ENCODE measurements around the gene NRSN2.

DNA sequence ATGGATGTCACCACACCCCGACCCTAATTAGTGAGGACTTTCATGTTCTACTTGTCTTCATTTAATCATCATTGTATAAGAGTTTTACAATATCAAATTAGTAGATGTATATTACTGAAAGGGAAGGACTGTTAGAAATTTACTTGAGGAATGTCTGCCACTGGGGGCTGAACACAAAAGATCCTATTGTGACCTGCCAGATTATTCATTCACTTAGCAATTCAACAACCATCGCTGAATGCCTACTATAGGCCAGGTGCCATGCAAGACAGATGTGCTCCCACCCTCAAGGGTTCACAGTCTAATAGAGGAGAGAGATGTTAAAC is 53.2 kb downstream of the NRSN2 start:
- TF ChIP-seq TARDBP (IDR thresholded peaks at IDR 0.05), result no peak
- no peak for TF ChIP-seq L3MBTL2 (conservative IDR thresholded peaks at IDR 0.05)
- no peak for TF ChIP-seq SP1 (IDR thresholded peaks at IDR 0.05)
- no peak for TF ChIP-seq ZNF384 (IDR thresholded peaks at IDR 0.05)
- TF ChIP-seq LEF1 (IDR thresholded peaks at IDR 0.05; ENCODE audit: borderline replicate concordance), result no peak
- TF ChIP-seq ARNT (IDR thresholded peaks at IDR 0.05), result no peak
- no peak for TF ChIP-seq FOXK2 (IDR thresholded peaks at IDR 0.05)
- TF ChIP-seq NFRKB (IDR thresholded peaks at IDR 0.05), result no peak
- TF ChIP-seq FOXM1 (IDR thresholded peaks at IDR 0.05; ENCODE audit: borderline replicate concordance), result no peak
- TF ChIP-seq SUZ12 (IDR thresholded peaks at IDR 0.05), result no peak
- no peak for TF ChIP-seq ELF4 (IDR thresholded peaks at IDR 0.05)
- TF ChIP-seq, protein P1, sequence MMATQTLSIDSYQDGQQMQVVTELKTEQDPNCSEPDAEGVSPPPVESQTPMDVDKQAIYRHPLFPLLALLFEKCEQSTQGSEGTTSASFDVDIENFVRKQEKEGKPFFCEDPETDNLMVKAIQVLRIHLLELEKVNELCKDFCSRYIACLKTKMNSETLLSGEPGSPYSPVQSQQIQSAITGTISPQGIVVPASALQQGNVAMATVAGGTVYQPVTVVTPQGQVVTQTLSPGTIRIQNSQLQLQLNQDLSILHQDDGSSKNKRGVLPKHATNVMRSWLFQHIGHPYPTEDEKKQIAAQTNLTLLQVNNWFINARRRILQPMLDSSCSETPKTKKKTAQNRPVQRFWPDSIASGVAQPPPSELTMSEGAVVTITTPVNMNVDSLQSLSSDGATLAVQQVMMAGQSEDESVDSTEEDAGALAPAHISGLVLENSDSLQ (IDR thresholded peaks at IDR 0.05), result no peak

Measured in HEK293T (cell line).